A673 (cell line): ENCODE results near the gene CFAP61. TPM values are rescaled to one million over a fixed set of nuclear protein-coding genes. Genes with fewer than 3 reads are reported as not detected.

Experiments
- BruUV-seq: library from RNA; stranded (reverse); fragments of 400-500 nt; replicated peaks from 2 replicates; lab custom pipeline; 2021; lab: Mats Ljungman, UMichigan
- CTCF ChIA-PET: fragments of 300-600 bp; sonication (Branson Sonifier 250); formaldehyde crosslinking; loops from one replicate; lab custom pipeline; 2022; ENCODE audit warnings: antibody characterized with exemption; lab: Charles Lee
- POLR2A ChIA-PET: fragments of 300-600 bp; sonication (Branson Sonifier 250); formaldehyde crosslinking; loops from one replicate; lab custom pipeline; 2022; ENCODE audit warnings: antibody characterized with exemption; ENCODE audit not compliant: low non-redundant PET; lab: Charles Lee
- DNase-seq: peaks from one replicate; pipeline ENCODE4 v3.0.0-alpha.2; 2015; ENCODE audit warnings: low spot score
- H3K27ac ChIP-seq: fragments of 200-600 bp; sonication (generic); 2 replicates; pipeline ENCODE4 v1.5.1; 2016; ENCODE audit warnings: mixed run types, low read depth, mild to moderate bottlenecking, mixed read lengths, antibody characterized with exemption, low read length; ENCODE audit not compliant: poor library complexity, severe bottlenecking
- H3K27me3 ChIP-seq: fragments of 200-600 bp; sonication (generic); replicated peaks from 2 replicates; pipeline ENCODE4 v1.6.1; 2017; ENCODE audit warnings: mixed run types, low read depth, mild to moderate bottlenecking, mixed read lengths, antibody characterized with exemption, low read length; ENCODE audit not compliant: insufficient read depth, poor library complexity
- H3K36me3 ChIP-seq: fragments of 200-600 bp; sonication (generic); 2 replicates; pipeline ENCODE4 v1.6.1; 2016; ENCODE audit warnings: mixed run types, mild to moderate bottlenecking, mixed read lengths, antibody characterized with exemption, low read length; ENCODE audit not compliant: insufficient read depth, poor library complexity, severe bottlenecking
- H3K4me1 ChIP-seq: fragments of 200-600 bp; sonication (generic); 2 replicates; pipeline ENCODE4 v1.6.1; 2017; ENCODE audit warnings: mixed run types, mild to moderate bottlenecking, mixed read lengths, antibody characterized with exemption, low read length; ENCODE audit not compliant: insufficient read depth, poor library complexity, severe bottlenecking
- H3K4me3 ChIP-seq: fragments of 200-600 bp; sonication (generic); 2 replicates; pipeline ENCODE4 v1.5.1; 2016; ENCODE audit warnings: low read depth, mixed run types, mild to moderate bottlenecking, mixed read lengths, low read length; ENCODE audit not compliant: poor library complexity, severe bottlenecking
- H3K9me3 ChIP-seq: fragments of 200-600 bp; sonication (generic); 2 replicates; pipeline ENCODE4 v1.6.1; 2016; ENCODE audit warnings: mixed run types, low read depth, mild to moderate bottlenecking, mixed read lengths, antibody characterized with exemption, low read length; ENCODE audit not compliant: poor library complexity, severe bottlenecking
- EZH2 ChIP-seq: fragments of 200-600 bp; sonication (generic); IDR thresholded peaks from 2 replicates; pipeline ENCODE4 v1.6.1; 2017; ENCODE audit warnings: borderline replicate concordance, low read depth, mild to moderate bottlenecking, mixed read lengths, antibody characterized with exemption, low read length; ENCODE audit not compliant: poor library complexity, severe bottlenecking
- intact Hi-C: fragments of 100-400 bp; cut with micrococcal nuclease; formaldehyde crosslinking; loops from one replicate; pipeline ENCODE4 v1.10.0; 2022; ENCODE audit not compliant: unreplicated experiment
- total RNA-seq: library from RNA; stranded (reverse); gene quantifications from 2 replicates; pipeline ENCODE4 v1.2.3, GENCODE V29; 2021
- TF ChIP-seq, protein P1 (sequence below): fragments of 300-800, 200-600 bp; sonication (generic); conservative IDR thresholded peaks from 2 replicates; pipeline ENCODE4 v1.5.1; 2017; ENCODE audit warnings: low read depth, mild to moderate bottlenecking, antibody characterized with exemption, low read length, moderate library complexity, mixed read lengths

Gene CFAP61
- total RNA-seq, 1 experiment from 2014 or later: not detected

DNA sequence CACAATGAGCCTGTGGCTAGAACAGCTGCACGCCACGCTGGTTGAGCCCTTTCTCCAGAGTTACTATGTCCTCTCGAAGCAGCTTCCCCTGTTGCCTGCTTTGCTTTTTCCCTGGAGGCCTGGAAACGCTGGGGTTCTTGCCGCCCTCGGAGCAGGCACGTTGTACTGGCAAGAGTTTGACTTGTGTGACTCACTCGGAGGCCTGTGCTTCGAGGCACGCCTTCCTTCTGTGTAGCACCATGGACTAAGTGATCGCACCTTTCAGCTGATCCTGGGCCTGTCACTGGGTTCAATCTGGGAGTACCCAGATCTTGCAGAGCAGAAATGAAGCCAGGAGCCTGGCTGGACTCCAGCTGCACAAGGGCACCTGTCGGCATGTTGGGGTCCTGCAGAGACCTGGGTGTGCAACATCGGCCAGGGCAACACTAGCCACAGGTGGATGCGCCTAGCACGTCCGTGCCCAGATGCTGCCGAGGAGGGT lies 320.8 kb downstream of the CFAP61 start:
- ChIA-PET CTCF (no interaction called here), POLR2A (no interaction called here)
- no peak overlapping the region for H3K4me3 ChIP-seq
- H3K4me1 ChIP-seq: peaks cover 7% of the 10 kb centered on the region
- H3K9me3 ChIP-seq: no peaks in the 10 kb centered on the region
- H3K27me3 ChIP-seq: peaks cover 76% of the 10 kb centered on the region
- no TSS peak for BruUV-seq
- intact Hi-C loops: no loop called here
- H3K27ac ChIP-seq: no peak overlapping the region
- no peaks in the 10 kb centered on the region for H3K36me3 ChIP-seq
- peak; percentile 24 for DNase-seq
- TF ChIP-seq, protein P1, sequence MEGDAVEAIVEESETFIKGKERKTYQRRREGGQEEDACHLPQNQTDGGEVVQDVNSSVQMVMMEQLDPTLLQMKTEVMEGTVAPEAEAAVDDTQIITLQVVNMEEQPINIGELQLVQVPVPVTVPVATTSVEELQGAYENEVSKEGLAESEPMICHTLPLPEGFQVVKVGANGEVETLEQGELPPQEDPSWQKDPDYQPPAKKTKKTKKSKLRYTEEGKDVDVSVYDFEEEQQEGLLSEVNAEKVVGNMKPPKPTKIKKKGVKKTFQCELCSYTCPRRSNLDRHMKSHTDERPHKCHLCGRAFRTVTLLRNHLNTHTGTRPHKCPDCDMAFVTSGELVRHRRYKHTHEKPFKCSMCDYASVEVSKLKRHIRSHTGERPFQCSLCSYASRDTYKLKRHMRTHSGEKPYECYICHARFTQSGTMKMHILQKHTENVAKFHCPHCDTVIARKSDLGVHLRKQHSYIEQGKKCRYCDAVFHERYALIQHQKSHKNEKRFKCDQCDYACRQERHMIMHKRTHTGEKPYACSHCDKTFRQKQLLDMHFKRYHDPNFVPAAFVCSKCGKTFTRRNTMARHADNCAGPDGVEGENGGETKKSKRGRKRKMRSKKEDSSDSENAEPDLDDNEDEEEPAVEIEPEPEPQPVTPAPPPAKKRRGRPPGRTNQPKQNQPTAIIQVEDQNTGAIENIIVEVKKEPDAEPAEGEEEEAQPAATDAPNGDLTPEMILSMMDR: no peak
- no peak for TF ChIP-seq EZH2

DNA sequence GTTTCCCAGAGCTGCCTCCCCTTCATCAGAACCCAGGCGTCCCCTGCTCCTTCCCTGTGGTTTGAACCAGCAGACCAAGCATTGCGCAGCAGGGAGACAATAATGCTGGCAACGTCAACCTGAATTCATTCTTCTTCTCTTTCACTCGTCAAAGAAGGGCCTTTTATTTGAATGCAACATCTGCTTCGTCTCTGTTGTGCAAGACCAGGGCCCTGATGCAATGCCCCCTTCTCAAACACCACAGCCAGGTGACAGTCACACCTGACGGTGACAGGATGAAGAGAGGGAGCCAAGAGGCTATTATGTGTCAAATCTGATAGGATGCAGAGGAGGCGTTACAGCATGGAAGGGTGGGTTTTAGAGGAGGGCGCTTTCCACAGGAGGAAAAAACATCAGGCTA lies 323.5 kb downstream of the CFAP61 start:
- CTCF ChIA-PET: no interaction called here
- Histone ChIP-seq H3K27me3 (peaks cover 53% of the 10 kb centered on the region), H3K36me3 (no peaks in the 10 kb centered on the region), H3K4me1 (no peaks in the 10 kb centered on the region), H3K4me3 (no peak overlapping the region), H3K27ac (no peak overlapping the region), H3K9me3 (peaks cover 3% of the 10 kb centered on the region)
- BruUV-seq: no TSS peak
- TF ChIP-seq, protein P1: no peak
- no peak for TF ChIP-seq EZH2
- POLR2A ChIA-PET: no interaction called here
- intact Hi-C loops: no loop called here
- DNase-seq: no peak

DNA sequence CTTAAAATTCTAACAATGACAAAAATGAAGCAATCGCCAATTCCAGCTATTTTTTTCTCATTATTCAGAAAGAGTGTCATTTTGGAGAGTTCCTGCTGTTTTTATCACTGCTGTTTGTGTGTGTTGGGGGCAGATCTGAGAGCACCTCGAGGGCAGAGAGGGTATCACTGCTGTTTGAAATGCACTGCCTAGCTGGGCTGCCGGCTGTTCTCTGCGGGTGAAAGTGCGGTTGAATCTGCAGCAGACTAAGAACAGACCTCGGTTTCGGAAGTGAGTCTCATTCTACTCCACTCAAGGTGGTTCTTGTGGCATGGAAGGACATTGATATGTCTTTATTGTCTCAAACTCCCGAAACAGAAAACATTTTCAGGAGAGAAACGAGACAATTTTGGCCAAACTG lies 333.9 kb downstream of the CFAP61 start:
- POLR2A ChIA-PET: no interaction called here

More for the DNA sequence above, 333.9 kb downstream of the CFAP61 start:
- no peak for DNase-seq
- Histone ChIP-seq H3K27me3 (no peaks in the 10 kb centered on the region), H3K27ac (no peak overlapping the region), H3K36me3 (no peaks in the 10 kb centered on the region), H3K4me3 (no peak overlapping the region), H3K4me1 (no peaks in the 10 kb centered on the region), H3K9me3 (no peaks in the 10 kb centered on the region)
- CTCF ChIA-PET: no interaction called here
- intact Hi-C loops: no loop called here
- TF ChIP-seq, protein P1: no peak
- TF ChIP-seq EZH2: no peak
- no TSS peak for BruUV-seq
